ES-I3 (cell line): ENCODE results near the gene CYP2S1.
A peak's percentile ranks its signal among the peaks of the same experiment; 100 is the strongest.
"Not testable (repeated sequence)": the region's sequence is repeated elsewhere in the genome, so short reads cannot be mapped to it uniquely, and the experiment has no call there.

Experiments
- H3K36me3 ChIP-seq: 2 replicates; pipeline ENCODE4 v1.6.1; 2013; ENCODE audit warnings: mild to moderate bottlenecking, low read length, control low read depth, moderate library complexity; ENCODE audit not compliant: insufficient read depth
- H3K4me1 ChIP-seq: 2 replicates; pipeline ENCODE4 v1.6.1; 2013; ENCODE audit warnings: mild to moderate bottlenecking, control low read depth, low read length; ENCODE audit not compliant: insufficient read depth
- H3K9ac ChIP-seq: 2 replicates; pipeline ENCODE4 v1.6.1; 2013; ENCODE audit warnings: low read depth, mild to moderate bottlenecking, low read length, moderate library complexity
- H3K9me3 ChIP-seq: 2 replicates; pipeline ENCODE4 v1.6.1; 2013; ENCODE audit warnings: mild to moderate bottlenecking, low read length, moderate library complexity; ENCODE audit not compliant: control insufficient read depth, insufficient read depth

Gene CYP2S1

DNA sequence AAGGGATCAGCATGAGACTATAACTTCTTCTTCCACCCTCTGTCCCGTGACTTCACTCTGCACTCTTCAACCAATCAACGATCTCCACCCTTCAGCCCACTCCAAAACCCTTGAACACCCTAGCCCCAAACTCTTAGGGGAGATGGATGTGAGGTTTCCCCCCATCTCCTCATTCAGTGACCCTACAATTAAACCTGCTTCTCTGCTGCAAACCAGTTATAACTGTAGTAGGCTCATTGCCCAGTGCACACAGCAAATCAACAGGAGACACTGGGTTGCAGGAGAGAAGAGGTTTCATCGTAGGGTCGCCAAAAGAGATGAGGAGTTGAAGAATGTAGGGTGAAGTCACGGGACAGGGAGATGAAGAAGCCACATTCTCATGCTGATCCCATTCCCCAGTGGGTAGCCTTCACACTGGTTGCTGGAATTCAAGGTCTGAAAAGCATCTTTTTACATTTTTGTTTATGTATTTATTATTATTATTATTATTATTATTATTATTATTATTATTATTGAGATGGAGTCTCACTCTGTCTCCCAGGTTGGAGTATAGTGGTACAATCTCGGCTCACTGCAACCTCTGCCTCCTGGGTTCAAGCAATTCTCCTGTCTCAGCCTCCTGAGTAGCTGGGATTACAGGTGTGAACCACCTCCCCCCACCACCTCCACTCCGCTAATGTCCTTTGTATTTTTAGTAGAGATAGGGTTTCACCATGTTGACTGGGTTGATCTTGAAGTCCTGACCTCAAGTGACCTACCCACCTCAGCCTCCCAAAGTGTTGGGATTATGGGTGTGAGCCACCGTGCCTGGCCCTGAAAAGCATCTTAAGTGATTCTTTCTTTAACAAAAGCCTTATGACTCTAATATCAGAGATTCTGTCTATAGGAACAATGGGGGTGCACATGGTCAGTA is 5.8 kb upstream of the CYP2S1 start:
- Histone ChIP-seq H3K9me3 (no peaks in the 10 kb centered on the region), H3K9ac (no peak overlapping the region; the same call in 1 of the 2 replicates), H3K4me1 (peaks cover 37% of the 10 kb centered on the region), H3K36me3 (no peaks in the 10 kb centered on the region; the same call in 1 of the 2 replicates)

DNA sequence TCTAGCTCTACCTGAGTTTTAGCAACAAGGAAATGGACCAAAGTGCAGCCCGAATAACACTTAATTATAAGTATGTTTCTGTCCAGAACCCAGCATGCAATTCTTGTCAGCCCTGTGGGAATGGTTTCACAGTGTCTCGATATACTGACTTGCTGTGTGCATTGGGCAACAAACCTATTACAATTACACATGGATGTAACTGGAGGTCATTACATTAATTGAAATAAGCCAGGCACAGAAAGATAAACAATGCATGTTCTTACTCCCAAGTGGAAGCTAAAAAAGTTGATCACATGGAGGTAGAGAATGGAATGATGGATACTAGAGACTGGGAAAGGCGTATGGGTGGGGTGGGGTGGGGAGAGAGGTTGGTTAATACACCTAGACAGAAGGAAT is 5.1 kb upstream of the CYP2S1 start:
- H3K36me3 ChIP-seq, result no peaks in the 10 kb centered on the region; the same call in 1 of the 2 replicates
- H3K9me3 ChIP-seq, result no peaks in the 10 kb centered on the region
- H3K9ac ChIP-seq, result no peak overlapping the region
- H3K4me1 ChIP-seq, result peaks cover 40% of the 10 kb centered on the region

GRCh38 chr19:41189425-41190065 is 3.5 kb upstream of the CYP2S1 start:
- Histone ChIP-seq H3K9me3 (no peaks in the 10 kb centered on the region), H3K9ac (peak overlapping the region; percentile 24; the same call in 1 of the 2 replicates), H3K36me3 (no peaks in the 10 kb centered on the region; the same call in 1 of the 2 replicates), H3K4me1 (peaks cover 35% of the 10 kb centered on the region)

DNA sequence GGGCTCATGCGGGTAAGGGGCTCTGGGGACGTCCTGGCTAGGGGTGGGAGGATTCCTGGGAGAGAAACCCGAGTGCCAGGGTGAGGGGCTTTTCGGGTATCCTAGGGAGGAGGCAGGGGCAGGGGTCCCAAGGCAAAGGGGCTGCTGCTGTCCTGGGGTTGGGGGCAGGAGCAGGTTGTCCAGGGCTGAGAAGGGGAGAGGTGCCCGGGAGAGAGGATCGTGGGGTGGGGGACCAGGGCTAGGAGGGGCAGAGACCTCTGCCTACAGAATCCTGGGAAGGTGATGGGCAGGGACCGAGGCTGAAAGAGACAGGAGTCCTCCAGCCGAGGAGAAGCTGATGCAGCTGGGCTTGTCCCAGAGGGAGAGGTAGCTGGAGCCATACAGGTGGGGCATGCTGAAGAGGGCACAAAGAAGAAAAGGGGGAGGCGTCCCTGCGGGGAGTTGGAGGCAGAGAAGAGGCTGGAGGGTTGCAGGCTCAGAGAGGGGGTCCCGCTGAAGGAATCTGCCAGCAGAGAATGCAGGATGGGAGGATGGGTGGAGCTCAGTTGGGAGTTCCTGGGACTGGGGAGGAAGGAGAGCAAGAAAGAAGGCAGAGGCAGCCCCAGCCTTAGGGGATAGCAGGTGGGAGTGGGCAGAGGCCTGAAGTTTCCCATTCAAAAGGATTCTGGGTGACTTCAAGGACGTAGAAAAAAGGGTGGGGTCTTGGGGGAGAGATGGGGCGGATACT is 574 bp downstream of the CYP2S1 start:
- Histone ChIP-seq H3K36me3 (peaks cover 15% of the 10 kb centered on the region), H3K9me3 (no peaks in the 10 kb centered on the region), H3K4me1 (peaks cover 35% of the 10 kb centered on the region), H3K9ac (peak overlapping the region; percentile 72)

DNA sequence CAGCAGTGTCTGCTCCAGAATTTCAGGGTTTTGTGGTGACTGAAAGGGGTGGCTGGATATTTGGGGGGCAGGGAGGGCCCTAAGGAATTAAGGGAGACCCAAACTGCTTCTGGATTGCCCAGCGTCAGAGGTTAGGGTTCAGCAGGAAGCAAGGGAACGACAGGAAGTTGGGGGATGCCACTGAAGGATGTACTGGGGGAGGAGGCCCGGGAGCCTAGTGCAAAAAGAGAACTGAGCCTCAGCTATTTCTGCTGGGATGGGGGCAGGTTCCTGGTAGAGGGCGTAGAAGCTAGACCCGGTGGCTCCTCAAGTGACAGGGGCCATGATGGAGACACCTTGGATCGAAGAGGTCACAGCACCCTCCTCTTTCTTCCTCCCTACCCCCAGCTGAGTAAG is 1.1 kb downstream of the CYP2S1 start:
- Histone ChIP-seq H3K4me1 (peaks cover 32% of the 10 kb centered on the region), H3K9me3 (no peaks in the 10 kb centered on the region), H3K9ac (peak overlapping the region; percentile 72; the same call in 1 of the 2 replicates), H3K36me3 (peaks cover 20% of the 10 kb centered on the region)

DNA sequence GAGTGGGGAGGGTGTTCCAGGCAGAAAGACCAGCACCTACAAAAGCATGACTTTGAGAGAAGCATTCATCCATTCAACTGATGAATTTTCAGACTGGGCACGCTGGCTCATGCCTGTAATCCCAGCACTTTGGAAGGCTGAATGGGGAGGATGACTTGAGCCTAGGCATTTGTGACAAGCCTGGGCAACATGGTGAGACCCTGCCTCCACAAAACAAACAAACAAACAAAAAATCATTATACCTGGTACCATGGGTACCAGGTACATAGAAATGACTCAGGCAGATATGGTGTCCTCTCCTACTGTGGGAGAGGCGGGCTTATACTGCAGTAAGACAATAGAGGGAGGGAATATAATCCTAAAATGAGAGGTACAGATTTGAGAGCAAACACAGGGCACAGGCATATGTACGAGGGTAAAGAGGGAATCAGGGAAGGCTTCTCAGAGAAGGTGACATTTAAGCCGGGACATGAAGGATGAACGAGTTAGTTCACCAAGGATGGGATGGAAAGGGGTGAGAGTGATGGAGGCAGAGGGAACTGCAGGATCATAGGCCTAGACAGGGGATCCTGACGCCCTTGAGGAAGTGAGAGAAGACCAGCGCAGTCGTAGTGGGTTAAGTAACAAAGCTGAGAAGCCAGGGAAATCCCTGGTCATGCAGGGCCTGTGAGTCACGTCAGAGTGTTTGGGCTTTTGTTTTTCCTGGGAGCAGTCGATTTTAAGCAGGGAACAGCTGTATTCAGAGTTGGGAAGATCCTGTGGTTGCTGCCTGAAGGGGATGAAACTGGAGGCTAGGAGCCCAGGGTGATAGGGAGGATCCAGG is 2.9 kb downstream of the CYP2S1 start:
- Histone ChIP-seq H3K36me3 (peaks cover 25% of the 10 kb centered on the region), H3K4me1 (peaks cover 24% of the 10 kb centered on the region), H3K9me3 (no peaks in the 10 kb centered on the region), H3K9ac (no peak overlapping the region)

DNA sequence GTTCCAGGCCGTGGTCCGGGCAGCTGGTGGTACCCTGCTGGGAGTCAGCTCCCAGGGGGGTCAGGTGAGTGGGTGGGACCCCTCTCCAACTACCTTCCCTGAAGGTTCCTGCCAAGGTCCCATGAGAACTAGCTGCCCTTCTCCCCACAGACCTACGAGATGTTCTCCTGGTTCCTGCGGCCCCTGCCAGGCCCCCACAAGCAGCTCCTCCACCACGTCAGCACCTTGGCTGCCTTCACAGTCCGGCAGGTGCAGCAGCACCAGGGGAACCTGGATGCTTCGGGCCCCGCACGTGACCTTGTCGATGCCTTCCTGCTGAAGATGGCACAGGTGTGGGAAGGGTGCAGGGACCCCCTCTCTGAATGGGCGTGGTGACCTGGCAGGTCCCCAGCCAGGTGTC is 5.5 kb downstream of the CYP2S1 start:
- Histone ChIP-seq H3K4me1 (peaks cover 19% of the 10 kb centered on the region), H3K9me3 (no peaks in the 10 kb centered on the region), H3K9ac (no peak overlapping the region), H3K36me3 (peaks cover 29% of the 10 kb centered on the region)

GRCh38 chr19:41203371-41203770 is 10.4 kb downstream of the CYP2S1 start:
- no peak overlapping the region for H3K9ac ChIP-seq
- peaks cover 37% of the 10 kb centered on the region for H3K36me3 ChIP-seq
- H3K4me1 ChIP-seq, result no peaks in the 10 kb centered on the region
- no peaks in the 10 kb centered on the region for H3K9me3 ChIP-seq

GRCh38 chr19:41204338-41204737 is 11.3 kb downstream of the CYP2S1 start:
- H3K4me1 ChIP-seq, H3K9ac ChIP-seq: not testable (repeated sequence)
- peaks cover 32% of the 10 kb centered on the region for H3K36me3 ChIP-seq

DNA sequence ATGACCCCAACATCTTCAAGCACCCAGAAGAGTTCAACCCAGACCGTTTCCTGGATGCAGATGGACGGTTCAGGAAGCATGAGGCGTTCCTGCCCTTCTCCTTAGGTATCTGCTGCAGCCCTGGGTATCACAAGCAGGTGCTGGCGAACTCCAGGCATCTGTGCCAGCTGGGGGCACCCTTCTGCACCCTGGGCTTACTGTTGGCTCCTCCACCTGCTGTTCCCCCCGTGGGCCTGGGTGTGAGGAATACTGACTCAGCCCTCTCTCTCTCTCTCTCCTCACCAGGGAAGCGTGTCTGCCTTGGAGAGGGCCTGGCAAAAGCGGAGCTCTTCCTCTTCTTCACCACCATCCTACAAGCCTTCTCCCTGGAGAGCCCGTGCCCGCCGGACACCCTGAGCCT is 13.0 kb downstream of the CYP2S1 start:
- H3K4me1 ChIP-seq, result no peaks in the 10 kb centered on the region
- no peaks in the 10 kb centered on the region for H3K9me3 ChIP-seq
- H3K36me3 ChIP-seq, result peaks cover 28% of the 10 kb centered on the region
- no peak overlapping the region for H3K9ac ChIP-seq

More at GRCh38 chr19:41204338-41204737, 11.3 kb downstream of the CYP2S1 start:
- not testable (repeated sequence) for H3K9me3 ChIP-seq

DNA sequence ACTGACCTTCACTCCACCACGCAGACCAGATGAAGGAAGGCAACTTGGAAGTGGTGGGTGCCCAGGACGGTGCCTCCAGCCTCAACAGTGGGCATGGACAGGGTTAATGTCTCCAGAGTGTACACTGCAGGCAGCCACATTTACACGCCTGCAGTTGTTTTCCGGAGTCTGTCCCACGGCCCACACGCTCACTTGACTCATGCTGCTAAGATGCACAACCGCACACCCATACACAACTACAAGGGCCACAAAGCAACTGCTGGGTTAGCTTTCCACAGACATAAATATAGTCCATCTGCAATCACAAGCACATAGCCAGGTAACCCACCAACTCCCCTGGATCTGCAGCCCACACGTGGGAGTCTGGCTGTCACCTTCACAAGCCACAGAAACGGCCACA is 13.4 kb downstream of the CYP2S1 start:
- Histone ChIP-seq H3K9ac (no peak overlapping the region), H3K9me3 (no peaks in the 10 kb centered on the region), H3K36me3 (peaks cover 25% of the 10 kb centered on the region), H3K4me1 (no peaks in the 10 kb centered on the region)

- no peaks in the 10 kb centered on the region for H3K9me3 ChIP-seq
- peaks cover 25% of the 10 kb centered on the region for H3K36me3 ChIP-seq
- H3K9ac ChIP-seq, result no peak overlapping the region
- no peaks in the 10 kb centered on the region for H3K4me1 ChIP-seq
Observed at GRCh38 chr19:41206926-41207750, 14.1 kb downstream of the CYP2S1 start.

GRCh38 chr19:41214161-41214560 is 21.1 kb downstream of the CYP2S1 start:
- Histone ChIP-seq H3K36me3 (no peaks in the 10 kb centered on the region; the same call in 1 of the 2 replicates), H3K9me3 (no peaks in the 10 kb centered on the region), H3K9ac (no peak overlapping the region), H3K4me1 (peaks cover 6% of the 10 kb centered on the region; the same call in 1 of the 2 replicates)
